ENCODE results near the gene CXADR. TPM values are rescaled to one million over a fixed set of nuclear protein-coding genes. Genes with fewer than 3 reads are reported as not detected.

The CXADR gene
- total RNA-seq, 1 experiment from 2014 or later, result 152 TPM

GRCh38 chr21:17576080-17576835 lies 63.4 kb downstream of the CXADR start:
- no peak overlapping the region for H3K4ac ChIP-seq (ENCODE audit: low read depth, low read length)
- no peaks in the 10 kb centered on the region for H3K23me2 ChIP-seq (ENCODE audit: insufficient read length, low read depth, low read length, poor library complexity, severe bottlenecking)
- no peak overlapping the region for H4K5ac ChIP-seq (ENCODE audit: insufficient read length, low read depth, low read length)
- no peak overlapping the region for H2AK5ac ChIP-seq (ENCODE audit: insufficient read length, low read length)
- no peaks in the 10 kb centered on the region for H4K20me1 ChIP-seq (ENCODE audit: control insufficient read depth, insufficient read depth, insufficient read length)
- Mint-ChIP-seq H3K9me3 (no peaks in the 10 kb centered on the region), H3K4me1 (no peaks in the 10 kb centered on the region), H3K36me3 (ENCODE audit: insufficient read depth in 1 of 3, low read depth in 3 of 3) (peaks cover 0 to 7% (median under 1%) of the 10 kb centered on the region in 3 experiments; a peak in 3 of 7 replicates), H3K4me3 (no peak overlapping the region), H3K27me3 (ENCODE audit: low read depth) (no peaks in the 10 kb centered on the region), H3K27ac (no peak overlapping the region)
- no peak overlapping the region for H2BK5ac ChIP-seq (ENCODE audit: insufficient read length, low read length)
- no peak overlapping the region for H2AFZ ChIP-seq (ENCODE audit: low read length)
- no peak overlapping the region for H3K14ac ChIP-seq (ENCODE audit: insufficient read depth, low read length)
- H3K18ac ChIP-seq (ENCODE audit: insufficient read length, low read depth, low read length), result no peak overlapping the region
- no peak overlapping the region for H3T11ph ChIP-seq (ENCODE audit: low read length)
- no peaks in the 10 kb centered on the region for H3K4me1 ChIP-seq (ENCODE audit: insufficient read depth, low read length)
- DNase-seq, result no peak
- H3K79me1 ChIP-seq (ENCODE audit: insufficient read depth, low read depth, low read length, poor library complexity, severe bottlenecking), result no peaks in the 10 kb centered on the region
- TF ChIP-seq, protein P1, sequence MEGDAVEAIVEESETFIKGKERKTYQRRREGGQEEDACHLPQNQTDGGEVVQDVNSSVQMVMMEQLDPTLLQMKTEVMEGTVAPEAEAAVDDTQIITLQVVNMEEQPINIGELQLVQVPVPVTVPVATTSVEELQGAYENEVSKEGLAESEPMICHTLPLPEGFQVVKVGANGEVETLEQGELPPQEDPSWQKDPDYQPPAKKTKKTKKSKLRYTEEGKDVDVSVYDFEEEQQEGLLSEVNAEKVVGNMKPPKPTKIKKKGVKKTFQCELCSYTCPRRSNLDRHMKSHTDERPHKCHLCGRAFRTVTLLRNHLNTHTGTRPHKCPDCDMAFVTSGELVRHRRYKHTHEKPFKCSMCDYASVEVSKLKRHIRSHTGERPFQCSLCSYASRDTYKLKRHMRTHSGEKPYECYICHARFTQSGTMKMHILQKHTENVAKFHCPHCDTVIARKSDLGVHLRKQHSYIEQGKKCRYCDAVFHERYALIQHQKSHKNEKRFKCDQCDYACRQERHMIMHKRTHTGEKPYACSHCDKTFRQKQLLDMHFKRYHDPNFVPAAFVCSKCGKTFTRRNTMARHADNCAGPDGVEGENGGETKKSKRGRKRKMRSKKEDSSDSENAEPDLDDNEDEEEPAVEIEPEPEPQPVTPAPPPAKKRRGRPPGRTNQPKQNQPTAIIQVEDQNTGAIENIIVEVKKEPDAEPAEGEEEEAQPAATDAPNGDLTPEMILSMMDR (conservative IDR thresholded peaks at IDR 0.05), result no peak
- no peak overlapping the region for H2BK20ac ChIP-seq (ENCODE audit: low read depth, low read length, poor library complexity, severe bottlenecking)
- H4K91ac ChIP-seq (ENCODE audit: insufficient read length, low read depth, low read length), result no peak overlapping the region
- H3K56ac ChIP-seq (ENCODE audit: insufficient read length, low read depth, low read length), result no peak overlapping the region
- no peak overlapping the region for H2BK120ac ChIP-seq (ENCODE audit: low read depth, low read length, poor library complexity, severe bottlenecking)
- H3K27me3 ChIP-seq (ENCODE audit: insufficient read depth, low read length), result no peaks in the 10 kb centered on the region
- H3K9me3 ChIP-seq (ENCODE audit: control insufficient read depth, low read depth, low read length), result no peaks in the 10 kb centered on the region
- no peak overlapping the region for H3K23ac ChIP-seq (ENCODE audit: insufficient read length, low read depth, low read length)
- H2BK12ac ChIP-seq (ENCODE audit: insufficient read length, low read depth, low read length), result no peak overlapping the region
- no peak overlapping the region for H2BK15ac ChIP-seq (ENCODE audit: low read depth, low read length)
- H3K9ac ChIP-seq (ENCODE audit: extremely low read depth, insufficient read length, low read length), result no peak overlapping the region
- H3K4me2 ChIP-seq (ENCODE audit: insufficient read depth, insufficient read length, low read length), result no peak overlapping the region
- no peak overlapping the region for H4K8ac ChIP-seq (replicated peaks; ENCODE audit: insufficient read length, low read depth, low read length)
- H3K27ac ChIP-seq (ENCODE audit: insufficient read length, low read depth, low read length), result no peak overlapping the region
- no CpG with 5 or more reads among the region's 5 CpGs for WGBS (ENCODE audit: extremely low coverage, insufficient read length, low lambda C conversion rate)
- no peaks in the 10 kb centered on the region for H3K79me2 ChIP-seq (ENCODE audit: insufficient read depth, low read length)

Measured in H9 (cell line).